Daoy (cell line): Measurements from ENCODE around the gene MCUR1. TPM values are rescaled to one million over a fixed set of nuclear protein-coding genes. Genes with fewer than 3 reads are reported as not detected.
"Not testable (repeated sequence)": the region's sequence is repeated elsewhere in the genome, so short reads cannot be mapped to it uniquely, and the experiment has no call there.

ENCODE experiments used
- DNase-seq: peaks from one replicate; pipeline ENCODE4 v3.0.0-alpha.2; 2015; ENCODE audit warnings: low read depth
- total RNA-seq: library from RNA; depleted of rRNA; stranded (reverse); fragments of >200 nt; shearing (Covaris generic); gene quantifications from 2 replicates; pipeline ENCODE4 v1.2.3, GENCODE V29; 2014; rRNA removed

The MCUR1 gene, protein sequence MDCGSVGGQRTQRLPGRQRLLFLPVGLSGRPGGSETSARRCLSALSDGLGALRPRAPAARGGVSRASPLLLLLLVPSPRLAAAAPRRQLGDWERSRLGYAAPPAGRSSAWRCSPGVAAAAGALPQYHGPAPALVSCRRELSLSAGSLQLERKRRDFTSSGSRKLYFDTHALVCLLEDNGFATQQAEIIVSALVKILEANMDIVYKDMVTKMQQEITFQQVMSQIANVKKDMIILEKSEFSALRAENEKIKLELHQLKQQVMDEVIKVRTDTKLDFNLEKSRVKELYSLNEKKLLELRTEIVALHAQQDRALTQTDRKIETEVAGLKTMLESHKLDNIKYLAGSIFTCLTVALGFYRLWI
- total RNA-seq: 33.0 and 71.1 TPM in 2 replicates

DNA sequence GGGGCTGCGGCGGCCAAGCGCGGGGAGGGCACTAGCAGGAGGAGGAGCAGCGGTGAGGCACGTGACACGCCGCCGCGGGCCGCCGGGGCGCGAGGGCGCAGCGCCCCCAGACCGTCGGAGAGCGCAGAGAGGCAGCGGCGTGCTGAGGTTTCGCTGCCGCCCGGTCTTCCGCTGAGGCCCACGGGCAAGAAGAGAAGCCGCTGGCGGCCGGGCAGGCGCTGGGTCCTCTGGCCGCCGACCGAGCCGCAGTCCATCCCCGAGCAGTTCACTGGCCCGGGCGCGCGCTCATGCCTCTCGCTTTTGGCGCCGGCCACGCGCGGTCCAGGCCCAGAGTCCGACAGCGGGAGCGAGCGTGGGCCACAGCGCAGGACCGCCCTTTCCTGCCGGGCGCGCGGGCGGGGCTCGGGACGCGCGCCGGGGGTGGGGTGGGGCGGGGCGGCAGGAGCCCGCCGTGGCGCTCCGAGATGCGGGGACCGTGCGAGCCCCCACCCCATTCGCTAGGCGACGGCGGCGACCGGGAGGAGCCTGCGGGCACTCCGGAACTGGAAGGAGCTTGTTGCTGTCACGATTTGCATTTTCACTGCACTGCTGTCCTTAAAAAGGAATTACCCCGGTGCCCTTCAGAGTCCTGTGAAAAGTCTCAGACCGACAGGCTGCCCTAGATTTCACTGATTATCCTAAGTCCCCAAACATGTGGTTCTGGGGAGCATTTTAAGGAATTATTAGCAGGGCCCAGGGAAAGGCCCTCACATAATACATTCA is at the start of gene MCUR1:
Gene MCUR1 (minus strand): TSS at position 382 of the 762 bp plus-strand sequence. CDS start 128 bp downstream, at position 254.
- peak; percentile 95 for DNase-seq

DNA sequence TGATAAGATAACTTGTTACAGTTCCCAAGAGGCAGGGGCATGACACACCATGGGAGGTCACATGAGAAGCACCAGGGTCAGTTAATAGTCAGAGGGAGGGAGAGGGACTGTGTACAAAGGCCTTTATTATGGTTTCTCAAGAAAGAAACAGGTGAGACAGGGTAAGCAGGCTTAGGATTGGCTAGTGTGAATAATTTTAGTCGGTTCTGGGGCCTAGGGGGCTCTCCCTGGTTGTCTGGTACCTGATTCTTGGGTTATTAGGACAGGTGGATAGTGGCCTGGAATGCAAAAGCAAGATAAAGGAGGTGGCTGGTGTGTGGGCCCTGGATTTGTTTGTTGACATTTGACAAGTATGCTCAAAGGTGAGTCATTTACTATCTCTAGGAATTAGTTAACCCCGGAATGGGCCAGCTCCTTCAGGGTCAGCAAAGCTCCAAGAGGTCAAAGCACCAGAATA is 49.4 kb upstream of the MCUR1 start:
- DNase-seq: no peak

DNA sequence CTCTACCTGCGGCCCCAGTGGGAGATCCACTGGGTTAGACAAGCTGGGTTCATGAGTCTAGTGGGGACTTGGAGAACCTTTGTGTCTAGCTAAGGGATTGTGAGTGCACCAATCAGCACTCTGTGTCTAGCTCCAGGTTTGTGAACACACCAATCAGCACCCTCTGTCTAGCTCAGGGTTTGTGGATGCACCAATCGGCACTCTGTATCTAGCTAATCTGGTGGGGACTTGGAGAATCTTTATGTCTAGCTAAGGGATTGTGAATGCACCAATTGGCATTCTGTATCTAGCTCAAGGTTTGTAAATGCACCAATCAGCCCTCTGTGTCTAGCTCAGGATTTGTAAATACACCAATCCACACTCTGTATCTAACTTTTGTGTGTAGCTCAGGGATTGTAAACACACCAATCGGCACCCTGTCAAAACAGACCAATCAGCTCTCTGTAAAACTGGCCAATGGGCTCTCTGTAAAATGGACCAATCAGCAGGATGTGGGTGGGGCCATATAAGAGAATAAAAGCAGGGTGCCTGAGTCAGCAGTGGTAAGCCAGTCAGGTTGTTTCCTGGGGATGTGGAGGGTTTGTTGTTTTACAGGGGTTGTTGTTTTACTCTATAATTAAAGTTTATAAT is 46.3 kb upstream of the MCUR1 start:
- not testable (repeated sequence) for DNase-seq

DNA sequence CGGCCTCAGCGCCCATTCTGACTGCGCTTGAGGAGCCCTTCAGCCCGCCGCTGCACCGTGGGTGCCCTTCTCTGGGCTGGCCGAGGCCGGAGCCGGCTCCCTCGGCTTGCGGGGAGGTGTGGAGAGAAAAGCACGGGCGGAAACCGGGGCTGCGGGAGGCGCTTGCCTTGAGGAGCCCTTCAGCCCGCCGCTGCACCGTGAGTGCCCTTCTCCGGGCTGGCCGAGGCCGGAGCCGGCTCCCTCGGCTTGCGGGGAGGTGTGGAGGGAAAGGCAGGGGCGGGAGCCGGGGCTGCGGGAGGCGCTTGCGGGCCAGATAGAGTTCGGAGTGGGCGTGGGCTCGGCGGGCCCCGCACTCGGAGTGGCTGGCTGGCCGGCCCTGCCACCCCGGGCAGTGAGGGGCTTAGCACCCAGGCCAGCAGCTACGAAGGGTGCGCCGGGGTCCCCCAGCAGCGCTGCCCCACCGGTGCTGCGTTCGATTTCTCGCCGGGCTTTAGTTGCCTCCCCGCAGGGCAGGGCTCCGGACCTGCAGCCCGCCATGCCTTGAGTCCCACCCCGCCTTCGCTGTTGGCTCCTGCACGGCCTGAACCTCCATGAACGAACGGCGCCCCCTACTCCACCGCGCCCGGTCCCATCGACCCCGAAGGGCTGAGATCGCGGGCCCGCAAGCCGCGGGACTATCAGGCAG is 45.7 kb upstream of the MCUR1 start:
- DNase-seq: no peak

DNA sequence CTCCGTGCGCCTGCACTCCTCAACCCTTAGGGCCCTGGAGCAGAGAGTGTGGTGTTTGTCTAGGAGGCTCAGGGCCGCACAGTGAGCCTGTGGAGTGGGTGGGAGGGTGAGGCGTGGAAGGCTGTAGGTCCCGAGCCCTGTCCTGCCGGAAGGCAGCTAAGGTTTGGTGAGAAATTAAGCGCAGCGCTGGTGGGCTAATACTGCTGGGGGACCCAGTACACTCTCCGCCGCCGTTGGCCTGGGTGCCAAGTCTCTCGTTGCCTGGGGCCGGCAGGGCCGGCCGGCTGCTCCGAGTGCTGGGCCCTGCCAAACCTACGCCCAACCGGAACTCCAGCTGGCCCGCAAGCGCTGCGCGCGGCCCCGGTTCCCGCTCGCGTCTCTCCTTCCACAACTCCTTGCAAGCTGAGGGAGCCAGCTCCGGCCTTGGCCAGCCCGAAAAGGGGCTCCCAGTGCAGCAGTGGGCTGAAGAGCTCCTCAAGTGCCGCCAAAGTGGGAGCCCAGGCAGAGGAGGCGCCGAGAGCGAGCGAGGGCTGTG is 40.4 kb upstream of the MCUR1 start:
- DNase-seq: no peak

DNA sequence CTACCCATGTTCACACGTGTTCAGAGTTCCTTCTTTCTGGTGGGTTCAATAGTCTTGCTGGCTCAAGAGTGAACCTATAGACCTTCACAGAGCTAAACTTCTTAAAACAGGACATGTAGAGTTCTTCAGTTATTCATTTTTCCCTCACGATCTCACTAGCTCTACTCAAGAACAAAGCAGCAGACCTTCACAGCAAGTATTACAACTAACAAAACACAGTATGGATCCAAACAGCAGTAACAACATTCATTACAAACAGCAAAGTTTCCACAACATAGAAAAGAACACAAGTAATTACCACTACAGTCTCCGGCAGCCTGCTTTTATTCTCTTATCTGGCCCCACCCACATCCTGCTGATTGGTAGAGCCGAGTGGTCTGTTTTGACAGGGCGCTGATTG is 39.5 kb upstream of the MCUR1 start:
- no peak for DNase-seq

DNA sequence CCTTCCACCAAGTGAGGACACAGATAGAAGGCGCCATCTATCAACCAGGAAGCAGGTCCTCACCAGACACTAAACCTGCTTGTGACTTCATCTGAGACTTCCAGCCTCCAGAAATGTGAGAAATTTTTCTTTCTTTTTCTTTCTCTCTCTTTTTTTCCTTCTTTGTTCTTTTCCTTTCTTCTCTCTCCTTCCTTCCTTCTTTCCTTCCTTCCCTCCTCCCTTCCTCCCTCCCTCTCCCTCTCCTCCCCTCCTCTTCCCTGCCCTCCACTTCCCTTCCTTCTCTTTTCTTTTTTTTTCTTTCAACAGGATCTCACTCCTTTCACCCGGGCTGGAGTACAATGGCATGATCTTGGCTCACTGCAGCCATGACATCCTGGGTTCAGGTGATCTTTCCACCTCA is 37.4 kb upstream of the MCUR1 start:
- no peak for DNase-seq

DNA sequence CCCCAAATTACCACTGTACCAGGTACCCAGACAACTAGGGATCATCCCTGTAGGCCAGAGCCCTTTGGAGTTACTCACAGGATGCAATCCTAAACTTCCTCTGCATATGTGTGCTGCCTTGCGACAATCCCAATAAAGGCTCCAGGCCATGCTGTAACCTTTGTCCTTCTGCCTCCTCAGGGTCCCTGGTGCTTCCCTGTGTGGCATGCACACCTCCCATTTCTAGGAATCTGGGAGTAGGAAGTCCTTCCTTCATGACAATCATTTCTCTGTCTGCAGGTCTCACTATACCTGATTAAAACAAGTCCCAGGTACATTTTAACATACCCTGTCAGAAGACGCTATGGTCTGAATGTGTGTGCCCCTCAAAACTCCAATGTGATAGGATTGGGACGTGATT is 37.0 kb upstream of the MCUR1 start:
- DNase-seq: no peak

DNA sequence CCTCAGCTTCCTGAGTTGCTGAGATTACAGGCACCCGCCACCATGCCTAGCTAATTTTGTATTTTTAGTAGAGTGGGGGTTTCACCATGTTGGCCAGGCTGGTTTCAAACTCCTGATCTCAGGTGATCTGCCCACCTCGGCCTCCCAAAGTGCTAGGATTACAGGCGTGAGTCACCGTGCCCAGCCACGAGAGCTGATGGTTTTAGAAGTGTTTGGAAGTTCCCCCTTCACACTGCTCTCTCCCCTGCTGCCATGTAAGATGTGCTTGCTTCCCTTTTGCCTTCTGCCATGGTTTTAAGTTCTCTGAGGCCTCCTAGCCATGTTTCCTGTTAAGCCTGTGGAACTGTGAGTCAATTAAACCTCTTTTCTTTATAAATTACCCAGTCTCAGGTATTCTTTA is 36.3 kb upstream of the MCUR1 start:
- not testable (repeated sequence) for DNase-seq

DNA sequence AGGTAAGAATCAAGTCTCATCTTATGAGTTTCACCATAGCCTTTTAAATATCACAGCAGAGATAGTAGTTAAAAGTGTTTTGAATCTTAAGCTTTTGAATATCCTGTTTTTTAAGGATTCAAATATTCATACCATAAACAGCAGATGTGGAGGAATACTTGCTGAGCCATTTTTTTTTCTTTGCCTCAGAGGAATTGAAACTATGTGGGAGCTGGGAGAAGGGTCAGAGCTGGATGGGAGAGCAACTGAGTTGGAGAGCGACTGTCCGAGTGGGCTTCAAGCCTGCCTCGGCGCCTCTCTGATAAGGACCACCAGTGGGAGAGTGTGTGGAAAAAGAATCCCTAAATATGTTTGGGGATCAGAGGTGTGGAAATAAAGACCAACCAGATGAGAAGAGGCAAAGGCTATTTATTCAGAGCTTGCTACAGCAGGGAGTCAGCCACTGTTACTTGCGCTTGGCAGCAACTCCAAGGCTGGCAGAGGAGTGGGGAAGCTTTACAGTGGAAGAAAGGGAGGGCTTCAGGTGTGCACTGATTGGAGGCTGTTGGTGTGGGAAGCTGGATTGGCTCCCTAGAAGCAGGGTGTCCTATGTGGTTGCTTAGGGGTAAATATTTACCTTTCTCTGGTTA is 34.3 kb upstream of the MCUR1 start:
- no peak for DNase-seq

DNA sequence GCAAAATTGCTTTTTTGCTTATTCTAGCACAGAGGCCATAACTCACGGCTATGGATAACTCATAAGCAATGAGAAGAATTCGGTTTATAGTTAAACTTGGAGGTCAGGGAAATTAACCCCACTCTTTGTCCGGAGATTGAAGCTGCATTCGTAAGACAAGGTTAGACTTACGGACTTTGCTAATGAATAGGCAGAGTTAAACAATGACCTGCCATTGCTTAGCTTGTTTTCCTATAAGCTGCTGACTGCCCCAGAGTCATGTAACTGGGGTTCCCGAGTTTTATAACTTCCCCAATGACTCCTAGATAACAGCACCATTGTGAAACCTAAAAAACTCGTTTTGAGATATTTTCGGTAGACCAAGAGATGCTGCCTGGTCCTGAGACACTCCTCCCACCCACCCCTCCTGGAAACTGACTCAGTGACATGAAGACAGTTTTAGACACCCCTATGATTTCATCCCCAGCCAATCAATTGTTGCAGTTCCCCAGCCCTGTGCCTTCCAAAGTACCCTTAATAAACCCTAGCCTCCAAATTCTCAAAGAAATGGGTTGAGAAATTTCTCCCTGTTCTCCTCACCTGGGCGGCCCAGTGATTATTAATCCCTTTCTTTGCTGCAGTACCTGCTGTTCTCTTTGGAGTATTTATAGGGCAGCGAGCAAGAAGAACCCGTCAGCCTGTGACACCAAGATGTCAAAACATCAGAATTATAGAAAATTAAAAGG is 33.1 kb upstream of the MCUR1 start:
- no peak for DNase-seq

DNA sequence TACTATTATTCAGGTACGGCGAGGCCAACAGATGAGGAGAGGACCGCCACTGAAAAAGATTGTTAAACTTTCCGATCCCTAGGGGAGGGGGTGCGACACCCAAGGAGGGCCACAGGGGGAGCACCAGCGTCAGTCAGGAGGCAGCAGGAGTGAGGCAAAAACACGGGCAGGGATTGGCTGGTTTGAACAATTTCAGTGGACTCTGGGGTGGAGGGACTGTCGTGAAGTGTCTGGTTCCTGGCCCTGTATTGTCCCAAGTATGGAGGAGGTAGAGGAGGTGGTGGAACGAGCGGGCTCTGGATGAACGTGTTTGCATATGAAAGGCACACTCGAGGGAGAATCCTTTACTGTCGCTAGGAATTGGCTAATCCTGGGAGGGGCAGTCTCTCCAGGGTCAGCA is 32.5 kb upstream of the MCUR1 start:
- peak; percentile 18 for DNase-seq

DNA sequence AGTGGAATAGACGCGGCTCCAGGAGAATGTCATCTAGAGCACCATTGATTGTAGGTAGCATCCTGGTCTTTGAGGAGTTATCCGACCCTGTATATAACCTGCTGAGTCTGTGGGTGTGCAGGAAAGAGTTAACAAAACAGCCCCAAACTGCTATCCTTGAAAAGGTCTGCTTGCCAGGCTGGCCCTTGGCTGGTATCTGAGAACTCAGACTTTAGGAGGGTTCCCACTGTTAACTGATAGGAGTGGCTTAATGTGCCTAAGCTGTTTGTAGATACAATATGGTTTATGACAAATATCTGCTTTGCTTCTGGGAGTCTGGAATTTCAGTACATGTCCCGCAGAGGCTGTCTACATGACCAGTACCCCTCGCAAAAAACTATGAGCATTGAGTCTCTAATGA is 27.6 kb upstream of the MCUR1 start:
- no peak for DNase-seq

DNA sequence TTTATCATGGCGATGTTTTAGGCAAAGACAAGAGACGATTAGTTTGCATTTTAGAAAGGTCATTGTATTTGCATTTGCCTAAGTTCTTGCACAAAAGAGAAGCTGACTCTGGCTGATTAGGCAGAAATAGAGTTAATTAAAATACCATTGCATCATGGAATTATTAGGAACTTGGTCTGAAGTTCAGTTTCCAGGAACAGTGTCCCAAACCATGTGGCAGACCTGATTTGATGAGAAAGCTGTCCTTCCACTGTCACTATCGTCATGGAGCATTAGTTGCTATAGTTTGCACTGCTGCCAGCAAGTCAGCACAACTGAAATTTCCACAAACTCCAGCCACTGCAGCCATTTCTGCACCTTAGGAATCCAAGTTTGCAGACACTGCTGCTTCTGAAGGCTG is 24.3 kb upstream of the MCUR1 start:
- DNase-seq: no peak

DNA sequence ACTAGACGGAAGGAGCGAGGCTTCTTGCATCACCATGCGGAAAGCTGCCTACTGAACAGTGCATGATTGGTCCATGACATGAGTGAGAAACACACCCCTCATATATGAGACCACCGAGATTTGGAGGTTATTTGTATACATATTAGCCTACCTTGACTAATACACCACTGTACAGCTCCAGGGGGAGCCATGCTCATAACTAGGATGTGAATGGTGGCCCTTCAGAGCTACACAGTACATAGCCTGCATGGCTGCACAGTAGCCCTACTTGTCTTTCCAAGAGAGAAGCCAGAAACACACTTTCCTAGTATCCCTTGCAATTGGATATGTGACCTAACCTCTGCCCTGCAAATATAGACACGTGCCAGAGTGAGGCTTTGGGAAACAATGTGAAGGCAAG is 21.8 kb upstream of the MCUR1 start:
- DNase-seq: no peak

DNA sequence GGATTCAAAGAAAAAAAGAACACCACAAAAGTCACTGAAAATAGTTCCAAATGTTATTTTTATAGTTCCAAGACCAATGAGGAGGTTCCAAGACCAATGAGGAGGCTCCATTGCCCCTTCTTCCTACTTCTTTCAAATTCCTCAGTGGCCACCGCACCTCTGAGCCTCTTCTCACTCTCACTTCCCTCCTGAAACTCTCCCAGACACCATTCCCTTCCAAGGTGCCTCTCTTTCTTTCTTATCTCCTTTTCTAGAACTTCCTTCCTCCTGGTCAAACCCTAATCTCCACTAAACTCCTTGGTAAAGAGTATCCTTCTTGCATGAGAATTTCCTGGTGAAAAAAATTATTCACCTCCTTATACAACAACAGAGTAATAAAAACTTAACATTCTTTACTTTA is 20.4 kb upstream of the MCUR1 start:
- DNase-seq: no peak

DNA sequence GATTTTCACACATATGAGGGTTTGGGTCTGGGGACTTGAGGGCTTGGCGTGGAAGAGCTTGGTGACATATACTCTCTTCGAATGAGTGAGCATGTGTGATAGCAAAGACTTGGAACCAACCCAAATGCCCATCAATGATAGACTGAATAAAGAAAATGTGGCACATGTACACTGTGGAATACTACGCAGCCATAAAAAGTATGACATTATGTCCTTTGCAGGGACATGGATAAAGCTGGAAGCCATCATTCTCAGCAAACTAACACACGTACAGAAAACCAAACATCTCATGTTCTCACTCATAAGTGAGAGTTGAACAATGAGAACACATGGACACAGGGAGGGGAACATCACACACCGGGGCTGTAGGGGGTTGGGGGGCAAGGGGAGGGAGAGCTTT is 19.7 kb upstream of the MCUR1 start:
- DNase-seq: not testable (repeated sequence)

DNA sequence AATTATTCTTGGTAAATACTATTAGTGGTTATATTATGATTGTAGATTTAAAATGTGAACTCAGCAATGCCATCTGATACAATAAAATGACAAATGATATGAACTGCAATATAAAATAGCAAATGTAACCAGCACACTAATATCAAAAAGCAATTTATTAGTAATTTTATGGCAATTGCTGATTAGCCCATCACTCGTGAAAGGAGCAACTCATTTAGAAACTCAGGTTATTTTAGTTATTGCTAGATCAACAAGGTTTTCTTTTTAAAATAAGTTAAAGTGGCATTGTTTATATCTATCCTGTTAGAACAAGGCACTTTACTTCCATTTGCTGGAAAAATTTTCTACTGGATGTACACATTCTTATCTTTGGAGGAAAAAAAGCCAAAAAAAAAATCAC is 18.4 kb upstream of the MCUR1 start:
- no peak for DNase-seq

DNA sequence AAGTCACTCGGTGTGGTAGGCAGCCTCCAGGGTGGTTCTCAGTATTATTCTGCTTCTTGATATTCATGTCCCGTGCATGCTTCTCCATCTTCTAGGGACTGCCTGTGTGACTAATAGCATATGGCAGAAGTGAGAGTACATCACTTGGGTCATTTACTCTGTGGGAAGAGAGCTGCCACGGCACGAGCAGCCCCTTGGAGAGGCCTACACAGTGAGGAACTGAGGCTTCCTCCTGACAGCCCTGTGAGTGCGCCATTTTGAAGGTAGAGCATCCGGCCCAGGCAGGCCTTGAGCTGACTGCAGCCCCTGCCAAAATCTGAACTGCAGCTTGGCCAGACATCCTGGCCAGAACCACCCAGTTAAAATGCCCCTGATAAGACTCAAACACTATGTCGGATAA is 17.3 kb upstream of the MCUR1 start:
- DNase-seq: no peak

DNA sequence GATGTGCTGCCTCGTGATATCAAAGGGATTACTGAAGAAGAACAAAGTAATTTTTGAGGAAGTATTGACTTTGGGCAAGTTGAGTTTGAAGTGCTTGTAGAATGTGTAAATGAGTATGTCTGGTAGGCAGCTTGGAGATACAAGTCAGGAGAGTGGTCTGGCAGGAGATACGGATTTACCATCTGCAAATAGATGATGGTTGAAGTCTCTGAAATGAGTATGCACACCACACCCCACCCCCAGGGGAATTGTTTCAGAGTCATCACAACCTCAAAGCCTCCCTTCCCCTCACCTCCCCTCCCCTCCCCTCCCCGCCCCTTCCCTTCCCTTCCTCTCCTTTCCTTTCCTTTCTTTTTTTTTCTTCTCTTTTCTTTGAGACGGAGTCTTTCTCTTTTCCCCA is 16.4 kb upstream of the MCUR1 start:
- no peak for DNase-seq

DNA sequence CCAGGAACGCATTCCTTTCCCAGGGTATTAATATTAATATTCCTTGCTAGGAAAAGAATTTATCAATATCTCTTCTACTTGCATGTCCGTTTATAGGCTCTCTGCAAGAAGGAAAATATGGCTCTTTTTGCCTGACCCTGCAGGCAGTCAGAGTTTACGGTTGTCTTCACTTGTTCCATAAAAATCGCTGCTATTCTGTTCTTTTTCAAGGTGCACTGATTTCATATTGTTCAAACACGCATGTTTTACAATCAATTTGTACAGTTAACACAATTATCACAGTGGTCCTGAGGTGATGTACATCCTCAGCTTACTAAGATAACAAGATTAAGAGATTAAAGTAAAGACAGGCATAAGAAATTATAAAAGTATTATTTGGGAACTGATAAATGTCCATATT is 15.1 kb upstream of the MCUR1 start:
- DNase-seq: not testable (repeated sequence)
